Measurements from ENCODE around the gene OR13C3.

OR13C3 gene

GRCh38 chr9:104506565-104506964 is 30.1 kb downstream of the OR13C3 start:
- no peak for ATAC-seq (ENCODE audit: low read depth)
- no peak overlapping the region for H3K27ac Mint-ChIP-seq
- H3K4me3 Mint-ChIP-seq, result no peak overlapping the region
- no peak for DNase-seq (ENCODE audit: low spot score in 2 of 2)
- no peaks in the 10 kb centered on the region for H3K4me1 Mint-ChIP-seq
- H3K27me3 Mint-ChIP-seq, result peaks cover 4% of the 10 kb centered on the region
- H3K9me3 Mint-ChIP-seq, result no peaks in the 10 kb centered on the region
- H3K36me3 Mint-ChIP-seq, result no peaks in the 10 kb centered on the region

- Mint-ChIP-seq H3K4me3 (no peak within 1 kb of the TSS), H3K27ac (no peak within 1 kb of the TSS), H3K27me3 (peaks cover 2% of the 10 kb centered on the region), H3K9me3 (no peaks in the 10 kb centered on the region), H3K36me3 (no peaks in the 10 kb centered on the region), H3K4me1 (no peaks in the 10 kb centered on the region)
- DNase-seq (ENCODE audit: low spot score in 2 of 2) (no peak), ATAC-seq (ENCODE audit: low read depth) (no peak)
Observed at GRCh38 chr9:104503963-104504362, 32.7 kb downstream of the OR13C3 start, which contains the start of gene OR13F1. TSS of gene OR13F1 (plus strand) at chr9:104504263. CDS start at chr9:104504263, 0 bp downstream.

- no peak overlapping the region for H3K27ac Mint-ChIP-seq
- ATAC-seq (ENCODE audit: low read depth) (no peak), DNase-seq (ENCODE audit: low spot score in 2 of 2) (no peak)
- H3K27me3 Mint-ChIP-seq, result peaks cover 2% of the 10 kb centered on the region
- H3K4me3 Mint-ChIP-seq, result no peak overlapping the region
- no peaks in the 10 kb centered on the region for H3K4me1 Mint-ChIP-seq
- no peaks in the 10 kb centered on the region for H3K36me3 Mint-ChIP-seq
- H3K9me3 Mint-ChIP-seq, result no peaks in the 10 kb centered on the region
Observed at GRCh38 chr9:104503440-104503839, 33.2 kb downstream of the OR13C3 start.

GRCh38 chr9:104494808-104495207 is 41.8 kb downstream of the OR13C3 start:
- H3K27me3 Mint-ChIP-seq, result no peaks in the 10 kb centered on the region
- H3K9me3 Mint-ChIP-seq, result no peaks in the 10 kb centered on the region
- no peak overlapping the region for H3K27ac Mint-ChIP-seq
- no peaks in the 10 kb centered on the region for H3K36me3 Mint-ChIP-seq
- H3K4me3 Mint-ChIP-seq, result no peak overlapping the region
- H3K4me1 Mint-ChIP-seq, result no peaks in the 10 kb centered on the region
- DNase-seq (ENCODE audit: low spot score in 2 of 2) (no peak), ATAC-seq (ENCODE audit: low read depth) (no peak)
